Activated T-helper 2 cell treated with anti-CD3 and anti-CD28 coated beads, Interferon-gamma antibody, Interleukin-2, Interleukin-4, amounts not matched to agents 10 μg/mL and 5 μg/mL and 100 μg/mL, durations not matched to agents 14 hours and 24 hours and 36 hours (primary cell): Measurements from ENCODE around the gene COPE. TPM values are rescaled to one million over a fixed set of nuclear protein-coding genes. Genes with fewer than 3 reads are reported as not detected.

Experiments used
- DNase-seq: peaks from one replicate; pipeline ENCODE4 v3.0.0; 2021; ENCODE audit warnings: low spot score
- H3K27ac Mint-ChIP-seq: one replicate; pipeline ENCODE4 v1.8.0; 2021; ENCODE audit warnings: mixed read lengths
- H3K27me3 Mint-ChIP-seq: one replicate; pipeline ENCODE4 v1.8.0; 2021; ENCODE audit warnings: low read depth, mixed read lengths
- H3K36me3 Mint-ChIP-seq: one replicate; pipeline ENCODE4 v1.8.0; 2021; ENCODE audit warnings: low read depth, mixed read lengths
- H3K4me1 Mint-ChIP-seq: one replicate; pipeline ENCODE4 v1.8.0; 2021; ENCODE audit warnings: low read depth, mixed read lengths
- H3K4me3 Mint-ChIP-seq: one replicate; pipeline ENCODE4 v1.8.0; 2021; ENCODE audit warnings: low read depth, mild to moderate bottlenecking, moderate library complexity, mixed read lengths
- H3K9me3 Mint-ChIP-seq: one replicate; pipeline ENCODE4 v1.8.0; 2021; ENCODE audit warnings: mixed read lengths
- intact Hi-C: fragments of 100-400 bp; cut with micrococcal nuclease; formaldehyde crosslinking; loops from one replicate; pipeline ENCODE4 v1.15.1; 2023
- total RNA-seq: library from RNA; stranded (reverse); gene quantifications from 2 replicates; pipeline ENCODE4 v1.2.3, GENCODE V29; 2022

COPE gene
- total RNA-seq, 1 donor from 2014 or later = 231 TPM

DNA sequence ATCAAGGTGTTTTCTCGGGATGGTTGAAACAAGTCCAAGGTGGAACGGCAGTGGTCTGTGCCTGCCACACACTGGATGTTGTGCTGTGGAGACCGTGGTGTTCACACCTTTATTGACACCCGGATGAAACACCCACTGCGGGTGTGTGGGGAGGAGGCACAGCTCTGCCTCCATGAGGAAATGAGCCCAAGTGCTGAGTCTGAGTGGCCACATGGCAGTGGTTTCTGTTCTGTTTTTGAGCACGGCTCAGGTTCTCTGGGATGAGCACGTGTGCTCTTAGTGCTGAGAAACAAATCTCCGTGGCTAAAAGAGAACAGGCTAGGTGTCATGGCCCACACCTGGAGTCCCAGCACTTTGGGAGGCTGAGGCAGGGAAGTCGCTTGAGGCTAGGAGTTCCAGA, 58.0 kb downstream of the COPE start:
- no peak for DNase-seq
- Mint-ChIP-seq H3K4me1 (no peaks in the 10 kb centered on the region), H3K4me3 (no peak overlapping the region), H3K27ac (no peak overlapping the region), H3K36me3 (peaks cover 59% of the 10 kb centered on the region), H3K9me3 (no peaks in the 10 kb centered on the region), H3K27me3 (no peaks in the 10 kb centered on the region)
- intact Hi-C loops = no loop called here

DNA sequence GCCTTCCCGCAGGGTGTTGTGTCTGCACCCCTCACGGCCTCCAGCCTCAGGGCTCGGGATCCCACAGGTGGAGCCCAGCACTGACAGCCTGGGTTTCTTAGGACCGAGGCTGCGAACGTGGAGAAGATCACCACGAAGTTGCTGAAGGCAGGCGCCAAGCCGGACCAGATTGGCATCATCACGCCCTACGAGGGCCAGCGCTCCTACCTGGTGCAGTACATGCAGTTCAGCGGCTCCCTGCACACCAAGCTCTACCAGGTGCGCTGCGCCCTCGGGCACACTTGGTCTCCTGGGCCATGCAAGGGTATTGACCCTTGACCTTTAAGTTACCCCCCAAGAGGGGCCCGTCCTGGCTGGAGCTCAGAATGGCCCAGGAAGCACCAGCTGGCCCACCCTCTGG, 58.5 kb downstream of the COPE start:
- no peaks in the 10 kb centered on the region for H3K4me1 Mint-ChIP-seq
- peaks cover 59% of the 10 kb centered on the region for H3K36me3 Mint-ChIP-seq
- no peak overlapping the region for H3K4me3 Mint-ChIP-seq
- no peak for DNase-seq
- no peaks in the 10 kb centered on the region for H3K27me3 Mint-ChIP-seq
- intact Hi-C loops = no loop called here
- no peak overlapping the region for H3K27ac Mint-ChIP-seq
- no peaks in the 10 kb centered on the region for H3K9me3 Mint-ChIP-seq

DNA sequence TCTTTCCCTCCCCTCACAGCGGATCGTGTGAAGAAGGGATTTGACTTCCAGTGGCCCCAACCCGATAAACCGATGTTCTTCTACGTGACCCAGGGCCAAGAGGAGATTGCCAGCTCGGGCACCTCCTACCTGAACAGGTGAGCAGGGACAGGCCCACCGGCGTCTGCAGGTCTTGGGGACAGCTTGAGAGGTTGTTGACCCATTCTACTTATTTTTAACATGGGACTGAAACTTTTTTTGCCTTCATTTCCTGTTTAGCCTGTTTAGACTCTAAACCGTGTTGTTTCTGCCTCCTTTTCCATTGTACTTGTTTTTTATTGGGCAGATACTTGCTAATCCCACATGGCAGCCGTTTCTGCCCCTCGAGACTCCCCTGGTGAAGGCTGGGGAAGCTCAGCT, 58.9 kb downstream of the COPE start:
- DNase-seq = no peak
- H3K36me3 Mint-ChIP-seq = peaks cover 63% of the 10 kb centered on the region
- H3K9me3 Mint-ChIP-seq = no peaks in the 10 kb centered on the region
- intact Hi-C loops = no loop called here
- H3K27me3 Mint-ChIP-seq = no peaks in the 10 kb centered on the region
- H3K27ac Mint-ChIP-seq = no peak overlapping the region
- H3K4me1 Mint-ChIP-seq = no peaks in the 10 kb centered on the region
- no peak overlapping the region for H3K4me3 Mint-ChIP-seq

DNA sequence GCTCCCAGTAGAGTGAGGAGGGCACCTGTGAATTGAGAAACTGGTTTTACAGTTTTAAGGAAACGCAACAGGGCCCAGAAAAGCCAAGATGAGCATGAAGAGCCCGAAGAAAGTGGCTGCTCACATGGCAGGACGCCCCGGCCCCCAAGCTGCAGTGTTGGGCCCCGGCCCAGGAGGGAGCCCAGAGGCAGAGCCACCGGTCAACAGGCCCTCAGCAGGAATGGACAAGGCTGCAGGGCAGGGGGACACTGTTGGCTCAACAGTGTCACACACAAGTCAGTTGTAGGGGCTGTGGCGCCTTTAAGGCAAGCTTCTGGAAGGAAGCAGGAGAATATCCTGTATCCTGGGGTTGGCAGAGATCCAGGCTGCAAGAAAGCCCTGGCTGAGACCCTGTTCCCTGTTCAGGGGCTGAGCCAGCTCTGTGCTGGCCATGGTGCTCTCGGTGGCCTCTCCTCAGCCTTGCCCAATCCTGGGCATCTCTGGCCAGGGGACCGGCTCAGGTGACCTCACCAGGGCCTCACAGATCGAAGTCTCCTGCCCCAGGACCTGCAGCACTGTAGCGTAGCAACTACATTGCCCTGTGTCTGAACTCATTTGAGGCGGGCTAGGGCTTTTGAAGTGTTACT, 59.4 kb downstream of the COPE start:
- DNase-seq = no peak
- Mint-ChIP-seq H3K36me3 (peaks cover 67% of the 10 kb centered on the region), H3K27me3 (no peaks in the 10 kb centered on the region), H3K4me1 (no peaks in the 10 kb centered on the region), H3K9me3 (no peaks in the 10 kb centered on the region), H3K27ac (no peak overlapping the region), H3K4me3 (no peak overlapping the region)
- intact Hi-C loops = no loop called here

DNA sequence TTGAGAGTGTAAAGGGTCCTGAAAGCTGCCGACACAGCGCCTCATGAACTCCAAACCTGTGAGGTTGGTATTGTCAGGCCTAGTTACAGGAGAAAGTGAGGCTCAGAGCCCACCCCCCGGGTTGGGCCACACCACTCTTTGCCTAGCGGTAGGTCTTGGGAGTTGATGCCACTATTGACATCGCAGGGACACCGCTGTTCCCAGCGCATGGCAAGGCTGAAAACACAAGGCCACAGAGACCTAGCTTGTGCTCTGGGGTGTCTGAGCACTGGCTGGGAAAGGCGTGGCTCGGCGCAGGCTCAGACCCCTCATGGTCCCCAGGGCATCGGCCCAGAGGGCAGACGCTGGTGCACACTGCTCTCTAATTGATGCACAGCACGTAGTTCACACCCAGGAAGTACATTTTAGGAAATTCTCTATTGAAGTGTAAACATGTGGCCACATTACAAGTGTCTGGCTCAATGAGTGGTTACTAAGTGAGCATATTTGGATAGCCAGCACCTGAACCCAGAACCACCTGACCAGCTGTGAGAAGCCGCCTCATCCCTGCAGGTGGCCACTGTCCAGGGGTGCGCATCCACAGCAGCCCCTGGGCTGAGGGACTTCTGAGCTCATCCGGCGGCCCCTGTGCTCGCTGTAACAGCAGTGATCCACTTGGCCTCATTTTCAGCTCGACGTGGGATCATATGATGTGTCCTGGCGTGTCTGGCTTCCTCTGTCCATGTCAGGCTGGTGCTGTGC, 60.1 kb downstream of the COPE start:
- no peaks in the 10 kb centered on the region for H3K4me1 Mint-ChIP-seq
- intact Hi-C loops = no loop called here
- H3K36me3 Mint-ChIP-seq = peaks cover 68% of the 10 kb centered on the region
- no peak for DNase-seq
- no peak overlapping the region for H3K27ac Mint-ChIP-seq
- H3K4me3 Mint-ChIP-seq = no peak overlapping the region
- no peaks in the 10 kb centered on the region for H3K27me3 Mint-ChIP-seq
- no peaks in the 10 kb centered on the region for H3K9me3 Mint-ChIP-seq

DNA sequence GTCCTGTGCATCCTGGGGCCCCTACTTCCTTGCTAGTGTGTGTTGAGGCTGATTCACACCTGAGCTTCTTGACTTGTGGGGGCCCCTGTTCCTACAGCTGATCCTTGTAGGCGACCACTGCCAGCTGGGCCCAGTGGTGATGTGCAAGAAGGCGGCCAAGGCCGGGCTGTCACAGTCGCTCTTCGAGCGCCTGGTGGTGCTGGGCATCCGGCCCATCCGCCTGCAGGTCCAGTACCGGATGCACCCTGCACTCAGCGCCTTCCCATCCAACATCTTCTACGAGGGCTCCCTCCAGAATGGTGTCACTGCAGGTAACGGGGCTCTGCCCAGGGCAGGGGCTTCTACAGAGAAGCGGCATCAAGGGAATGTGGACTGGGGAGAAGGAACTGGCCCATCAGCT, 62.0 kb downstream of the COPE start:
- Mint-ChIP-seq H3K4me1 (no peaks in the 10 kb centered on the region), H3K4me3 (no peak overlapping the region), H3K27ac (no peak overlapping the region), H3K9me3 (no peaks in the 10 kb centered on the region), H3K27me3 (no peaks in the 10 kb centered on the region), H3K36me3 (peaks cover 70% of the 10 kb centered on the region)
- intact Hi-C loops = no loop called here
- no peak for DNase-seq

DNA sequence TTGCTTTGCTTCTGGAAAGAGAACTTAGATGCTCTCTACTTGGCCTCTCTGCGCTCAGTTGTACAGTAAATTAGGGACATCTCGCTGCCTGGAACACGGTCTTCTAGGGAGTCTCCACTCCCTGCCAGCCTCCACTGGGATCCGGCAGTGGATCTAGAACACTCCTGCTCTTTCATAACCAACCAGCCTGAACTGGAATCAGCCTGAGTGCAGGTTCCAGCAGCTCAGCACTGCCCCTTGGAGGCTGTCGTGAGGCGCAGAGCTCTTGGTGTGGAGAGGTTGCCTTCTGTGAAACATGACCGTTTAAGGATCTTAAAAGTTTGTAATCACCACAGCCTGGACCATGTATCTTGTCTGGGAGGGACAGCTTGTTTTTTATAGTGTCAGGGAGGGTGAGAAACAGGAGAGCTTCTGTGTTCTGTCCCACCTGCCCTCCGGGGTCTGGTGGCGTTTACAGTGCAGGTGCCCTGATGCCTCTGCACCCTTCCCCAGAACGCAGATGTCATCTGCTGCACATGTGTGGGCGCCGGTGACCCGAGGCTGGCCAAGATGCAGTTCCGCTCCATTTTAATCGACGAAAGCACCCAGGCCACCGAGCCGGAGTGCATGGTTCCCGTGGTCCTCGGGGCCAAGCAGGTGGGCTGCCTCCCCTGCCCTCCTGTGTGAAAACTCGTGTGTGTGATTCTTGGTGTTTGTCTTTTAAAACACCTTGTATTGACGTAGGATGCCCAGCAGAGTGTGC, 62.6 kb downstream of the COPE start:
- DNase-seq = no peak
- Mint-ChIP-seq H3K9me3 (no peaks in the 10 kb centered on the region), H3K27me3 (no peaks in the 10 kb centered on the region), H3K27ac (no peak overlapping the region), H3K36me3 (peaks cover 63% of the 10 kb centered on the region), H3K4me1 (no peaks in the 10 kb centered on the region), H3K4me3 (no peak overlapping the region)
- intact Hi-C loops = no loop called here

DNA sequence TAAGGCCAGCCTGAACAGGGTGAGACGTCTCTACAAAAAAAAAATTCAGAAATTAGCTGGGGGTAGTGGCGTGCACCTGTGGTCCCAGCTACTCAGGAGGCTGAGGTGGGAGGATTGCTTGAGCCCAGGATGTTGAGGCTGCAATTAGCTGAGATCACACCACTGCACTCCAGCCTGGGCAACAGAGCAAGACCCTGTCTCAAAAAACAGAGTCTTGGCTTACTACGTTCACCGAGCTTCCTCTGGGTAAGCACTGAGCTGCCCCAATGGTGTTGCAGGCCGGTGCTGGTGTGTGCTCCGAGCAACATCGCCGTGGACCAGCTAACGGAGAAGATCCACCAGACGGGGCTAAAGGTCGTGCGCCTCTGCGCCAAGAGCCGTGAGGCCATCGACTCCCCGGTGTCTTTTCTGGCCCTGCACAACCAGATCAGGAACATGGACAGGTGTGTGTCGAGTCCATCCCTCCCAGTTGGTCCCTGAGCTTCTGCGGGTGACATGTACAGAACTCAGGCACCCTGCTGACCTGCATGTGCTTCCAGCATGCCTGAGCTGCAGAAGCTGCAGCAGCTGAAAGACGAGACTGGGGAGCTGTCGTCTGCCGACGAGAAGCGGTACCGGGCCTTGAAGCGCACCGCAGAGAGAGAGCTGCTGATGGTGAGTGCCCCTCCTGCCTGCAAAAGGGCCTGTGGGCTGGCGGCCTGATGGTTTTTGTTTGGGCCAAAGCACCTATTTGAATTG, 63.4 kb downstream of the COPE start:
- Mint-ChIP-seq H3K4me3 (no peak overlapping the region), H3K9me3 (no peaks in the 10 kb centered on the region), H3K4me1 (peaks cover 1% of the 10 kb centered on the region), H3K36me3 (peaks cover 63% of the 10 kb centered on the region), H3K27ac (no peak overlapping the region), H3K27me3 (no peaks in the 10 kb centered on the region)
- intact Hi-C loops = no loop called here
- no peak for DNase-seq

DNA sequence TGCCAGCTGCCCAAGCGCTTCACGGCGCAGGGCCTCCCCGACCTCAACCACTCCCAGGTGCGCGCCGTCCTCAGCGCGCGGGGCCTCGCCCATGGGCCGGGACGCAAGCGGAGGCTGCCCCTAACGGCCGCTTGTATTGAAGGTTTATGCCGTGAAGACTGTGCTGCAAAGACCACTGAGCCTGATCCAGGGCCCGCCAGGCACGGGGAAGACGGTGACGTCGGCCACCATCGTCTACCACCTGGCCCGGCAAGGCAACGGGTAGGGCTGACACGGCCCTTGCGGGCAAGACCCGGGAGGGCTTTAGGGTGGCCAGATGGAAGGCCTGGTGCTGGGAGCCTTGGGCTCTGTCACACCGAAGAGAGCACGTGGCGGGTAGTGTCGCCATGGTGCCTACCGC, 64.2 kb downstream of the COPE start:
- H3K27ac Mint-ChIP-seq = no peak overlapping the region
- H3K4me3 Mint-ChIP-seq = no peak overlapping the region
- no peaks in the 10 kb centered on the region for H3K9me3 Mint-ChIP-seq
- no peaks in the 10 kb centered on the region for H3K27me3 Mint-ChIP-seq
- intact Hi-C loops = no loop called here
- DNase-seq = no peak
- H3K4me1 Mint-ChIP-seq = peaks cover 5% of the 10 kb centered on the region
- peaks cover 66% of the 10 kb centered on the region for H3K36me3 Mint-ChIP-seq

DNA sequence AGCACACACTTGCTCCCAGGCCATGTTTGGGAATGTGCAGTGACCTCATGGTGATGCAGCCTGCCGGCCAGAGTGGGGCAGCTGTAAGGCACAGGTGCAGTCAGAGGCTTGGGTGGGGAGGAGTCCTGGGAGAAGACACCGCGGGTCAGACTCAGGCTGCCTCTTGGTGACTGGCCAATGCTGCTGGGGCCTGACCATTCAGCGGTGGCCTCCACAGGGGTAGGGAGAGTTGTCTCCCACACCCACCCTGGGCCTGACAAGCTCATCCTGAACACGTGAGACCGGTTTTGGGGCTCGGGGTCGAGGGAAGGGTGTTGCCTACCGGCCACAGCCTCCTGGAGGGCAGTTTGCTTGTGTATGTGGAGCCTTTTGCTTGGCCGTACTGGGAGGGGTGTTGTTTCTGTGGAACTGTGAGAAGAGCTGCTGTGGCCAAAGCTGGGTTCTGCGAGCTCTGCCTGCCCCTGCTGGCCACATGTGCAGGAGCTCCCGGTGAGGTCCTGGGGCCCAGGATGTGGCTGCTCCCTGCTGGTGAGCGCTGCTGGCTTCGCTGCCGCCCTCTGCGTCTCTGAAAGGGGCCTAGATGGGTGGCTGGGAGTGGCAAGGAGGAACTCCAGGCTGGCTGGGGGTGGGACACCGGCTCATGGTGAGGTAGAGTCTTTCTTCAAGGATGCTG, 65.3 kb downstream of the COPE start:
- no peak for DNase-seq
- no peaks in the 10 kb centered on the region for H3K27me3 Mint-ChIP-seq
- H3K27ac Mint-ChIP-seq = no peak overlapping the region
- H3K9me3 Mint-ChIP-seq = no peaks in the 10 kb centered on the region
- H3K4me3 Mint-ChIP-seq = no peak overlapping the region
- H3K4me1 Mint-ChIP-seq = peaks cover 14% of the 10 kb centered on the region
- H3K36me3 Mint-ChIP-seq = peaks cover 77% of the 10 kb centered on the region
- intact Hi-C loops = no loop called here

DNA sequence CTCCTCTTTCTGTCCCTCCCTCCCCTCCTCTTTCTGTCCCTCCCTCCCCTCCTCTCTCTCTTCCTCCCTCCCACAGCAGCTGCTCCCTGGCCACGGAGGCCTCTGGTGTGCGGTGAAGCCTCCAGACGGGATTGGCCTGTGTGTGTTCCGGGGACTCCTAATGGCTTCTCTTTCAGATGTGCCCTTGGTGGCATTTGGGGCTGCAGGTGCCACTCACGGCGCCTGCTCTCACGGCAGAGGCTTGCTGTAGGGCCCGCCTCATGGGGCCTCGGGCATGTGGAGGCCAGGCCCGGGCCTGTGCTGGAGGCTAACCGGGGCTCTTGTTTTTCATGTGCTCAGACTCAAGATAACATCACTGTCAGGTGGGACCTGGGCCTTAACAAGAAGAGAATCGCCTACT, 66.5 kb downstream of the COPE start:
- H3K9me3 Mint-ChIP-seq = no peaks in the 10 kb centered on the region
- H3K27ac Mint-ChIP-seq = no peak overlapping the region
- no peak for DNase-seq
- H3K4me1 Mint-ChIP-seq = peaks cover 18% of the 10 kb centered on the region
- intact Hi-C loops = no loop called here
- H3K4me3 Mint-ChIP-seq = no peak overlapping the region
- H3K36me3 Mint-ChIP-seq = peaks cover 82% of the 10 kb centered on the region
- H3K27me3 Mint-ChIP-seq = no peaks in the 10 kb centered on the region

DNA sequence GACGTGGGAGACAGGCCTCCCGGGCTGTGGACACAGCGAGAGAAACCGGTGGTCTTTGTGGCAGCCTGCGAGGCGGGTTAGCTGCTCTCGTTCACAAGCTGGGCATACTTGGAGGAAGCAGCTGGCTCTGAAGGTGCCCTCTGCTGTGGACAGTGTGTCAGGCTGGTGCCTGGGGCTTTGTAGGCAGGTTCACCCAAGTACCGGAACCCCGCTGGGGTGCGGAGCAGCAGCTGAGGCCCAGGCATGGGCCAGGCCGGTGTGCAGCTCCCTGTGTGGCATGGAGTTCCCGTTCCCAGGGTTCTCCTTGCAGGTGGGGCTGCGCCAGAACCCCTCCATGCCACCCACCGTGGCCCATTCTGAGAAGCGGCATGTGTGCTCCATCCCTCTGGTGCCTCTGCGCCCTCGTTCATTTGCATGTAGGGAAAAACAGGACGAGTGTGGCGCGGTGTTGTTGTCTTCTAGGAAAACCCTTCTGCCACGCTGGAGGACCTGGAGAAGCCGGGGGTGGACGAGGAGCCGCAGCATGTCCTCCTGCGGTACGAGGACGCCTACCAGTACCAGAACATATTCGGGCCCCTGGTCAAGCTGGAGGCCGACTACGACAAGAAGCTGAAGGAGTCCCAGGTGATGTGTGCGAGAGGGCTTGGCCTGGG, 67.4 kb downstream of the COPE start:
- H3K9me3 Mint-ChIP-seq = no peaks in the 10 kb centered on the region
- peaks cover 84% of the 10 kb centered on the region for H3K36me3 Mint-ChIP-seq
- no peaks in the 10 kb centered on the region for H3K27me3 Mint-ChIP-seq
- H3K27ac Mint-ChIP-seq = no peak overlapping the region
- DNase-seq = no peak
- intact Hi-C loops = no loop called here
- H3K4me1 Mint-ChIP-seq = peaks cover 24% of the 10 kb centered on the region
- H3K4me3 Mint-ChIP-seq = no peak overlapping the region
